Muscle layer of duodenum (tissue), 2 donors: ENCODE data around the gene CCPG1.
"Not testable (repeated sequence)": the region's sequence is repeated elsewhere in the genome, so short reads cannot be mapped to it uniquely, and the experiment has no call there.

Source experiments
- H3K27ac ChIP-seq: one replicate; pipeline ENCODE4 v1.7.0; 2013; ENCODE audit warnings: mild to moderate bottlenecking, low read length
- H3K27me3 ChIP-seq: one replicate; pipeline ENCODE4 v1.7.0; 2013; ENCODE audit warnings: low read depth, mild to moderate bottlenecking, control low read depth, low read length
- H3K36me3 ChIP-seq, 2 donors: one replicate each; pipeline ENCODE4 v1.7.0; 2013; ENCODE audit warnings: low read length in 2 of 2, control low read depth in 1 of 2, mild to moderate bottlenecking in 1 of 2; ENCODE audit not compliant: insufficient read depth in 2 of 2, control insufficient read depth in 1 of 2
- H3K4me1 ChIP-seq, 2 donors: one replicate each; pipeline ENCODE4 v1.7.0; 2013; ENCODE audit warnings: low read length in 2 of 2, mild to moderate bottlenecking in 2 of 2, control low read depth in 1 of 2, moderate library complexity in 1 of 2; ENCODE audit not compliant: insufficient read depth in 2 of 2, control insufficient read depth in 1 of 2
- H3K4me3 ChIP-seq, 2 donors: one replicate each; pipeline ENCODE4 v1.7.0; 2013; ENCODE audit warnings: low read length in 2 of 2, low read depth in 1 of 2, mild to moderate bottlenecking in 1 of 2
- H3K9me3 ChIP-seq, 2 donors: one replicate each; pipeline ENCODE4 v1.7.0; 2013; ENCODE audit warnings: low read length in 2 of 2, control low read depth in 1 of 2, mild to moderate bottlenecking in 1 of 2; ENCODE audit not compliant: control insufficient read depth in 1 of 2
- donor health status: healthy.

Gene CCPG1, protein sequence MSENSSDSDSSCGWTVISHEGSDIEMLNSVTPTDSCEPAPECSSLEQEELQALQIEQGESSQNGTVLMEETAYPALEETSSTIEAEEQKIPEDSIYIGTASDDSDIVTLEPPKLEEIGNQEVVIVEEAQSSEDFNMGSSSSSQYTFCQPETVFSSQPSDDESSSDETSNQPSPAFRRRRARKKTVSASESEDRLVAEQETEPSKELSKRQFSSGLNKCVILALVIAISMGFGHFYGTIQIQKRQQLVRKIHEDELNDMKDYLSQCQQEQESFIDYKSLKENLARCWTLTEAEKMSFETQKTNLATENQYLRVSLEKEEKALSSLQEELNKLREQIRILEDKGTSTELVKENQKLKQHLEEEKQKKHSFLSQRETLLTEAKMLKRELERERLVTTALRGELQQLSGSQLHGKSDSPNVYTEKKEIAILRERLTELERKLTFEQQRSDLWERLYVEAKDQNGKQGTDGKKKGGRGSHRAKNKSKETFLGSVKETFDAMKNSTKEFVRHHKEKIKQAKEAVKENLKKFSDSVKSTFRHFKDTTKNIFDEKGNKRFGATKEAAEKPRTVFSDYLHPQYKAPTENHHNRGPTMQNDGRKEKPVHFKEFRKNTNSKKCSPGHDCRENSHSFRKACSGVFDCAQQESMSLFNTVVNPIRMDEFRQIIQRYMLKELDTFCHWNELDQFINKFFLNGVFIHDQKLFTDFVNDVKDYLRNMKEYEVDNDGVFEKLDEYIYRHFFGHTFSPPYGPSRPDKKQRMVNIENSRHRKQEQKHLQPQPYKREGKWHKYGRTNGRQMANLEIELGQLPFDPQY

DNA sequence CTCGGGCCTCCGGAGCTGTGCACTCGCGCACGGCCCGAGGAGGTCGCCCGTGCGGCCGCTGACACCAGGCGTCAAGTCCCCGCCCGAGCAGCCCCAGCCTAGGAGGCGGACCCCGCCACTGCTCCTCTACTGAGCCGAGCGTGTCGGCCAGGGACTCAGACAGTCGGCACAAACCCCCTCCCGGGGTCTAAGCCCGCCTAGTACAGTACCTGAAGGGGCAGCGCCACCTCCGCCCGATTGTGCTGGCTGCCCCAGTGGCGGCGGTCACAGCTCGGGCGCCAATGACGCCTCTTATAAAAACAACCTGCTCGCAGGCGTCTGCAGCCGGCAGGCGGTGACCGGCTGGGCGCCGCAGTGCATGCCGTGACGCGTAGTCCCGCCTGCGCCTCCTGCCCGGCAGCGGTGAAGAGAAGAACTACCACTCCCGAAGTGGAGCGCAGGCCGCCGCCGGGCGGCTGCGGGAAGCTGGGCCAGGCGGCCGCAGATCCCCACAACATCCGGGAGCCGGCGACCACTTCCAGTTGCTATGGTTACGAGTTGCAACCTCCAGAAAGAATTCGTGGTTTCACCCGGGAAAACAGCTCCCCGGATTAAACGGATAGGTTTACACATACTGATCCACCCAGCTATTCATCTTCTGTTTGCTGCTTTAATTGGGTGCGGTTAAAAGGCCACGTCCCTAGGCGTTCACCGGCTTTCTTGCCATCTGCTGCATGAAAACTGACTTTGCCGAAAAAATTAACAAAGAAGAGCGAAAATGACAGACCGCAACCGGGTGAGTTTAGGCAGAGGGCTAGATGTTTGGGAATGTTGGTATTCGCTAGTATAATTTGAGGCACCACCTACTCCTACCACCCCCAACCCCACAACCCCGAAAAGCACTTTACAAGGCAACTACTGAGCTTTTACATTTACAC lies at the start of gene CCPG1, which contains the start of gene PIERCE2:
Gene CCPG1 (minus strand): TSS at position 348 of the 917 bp plus-strand sequence. CDS start 18,935 bp downstream, outside the sequence.
Gene PIERCE2 (plus strand): TSS at position 484 of the 917 bp plus-strand sequence. CDS start 274 bp downstream, at position 758.
- H3K9me3 ChIP-seq, result no peaks in the 10 kb centered on the region
- peak within 1 kb of the TSS; percentile 89 to 98 for H3K4me3 ChIP-seq
- H3K36me3 ChIP-seq, result no peaks in the 10 kb centered on the region
- H3K4me1 ChIP-seq, result peaks cover 0 to 13% of the 10 kb centered on the region in 2 donors
- no peaks in the 10 kb centered on the region for H3K27me3 ChIP-seq
- H3K27ac ChIP-seq, result peak within 1 kb of the TSS; percentile 80

DNA sequence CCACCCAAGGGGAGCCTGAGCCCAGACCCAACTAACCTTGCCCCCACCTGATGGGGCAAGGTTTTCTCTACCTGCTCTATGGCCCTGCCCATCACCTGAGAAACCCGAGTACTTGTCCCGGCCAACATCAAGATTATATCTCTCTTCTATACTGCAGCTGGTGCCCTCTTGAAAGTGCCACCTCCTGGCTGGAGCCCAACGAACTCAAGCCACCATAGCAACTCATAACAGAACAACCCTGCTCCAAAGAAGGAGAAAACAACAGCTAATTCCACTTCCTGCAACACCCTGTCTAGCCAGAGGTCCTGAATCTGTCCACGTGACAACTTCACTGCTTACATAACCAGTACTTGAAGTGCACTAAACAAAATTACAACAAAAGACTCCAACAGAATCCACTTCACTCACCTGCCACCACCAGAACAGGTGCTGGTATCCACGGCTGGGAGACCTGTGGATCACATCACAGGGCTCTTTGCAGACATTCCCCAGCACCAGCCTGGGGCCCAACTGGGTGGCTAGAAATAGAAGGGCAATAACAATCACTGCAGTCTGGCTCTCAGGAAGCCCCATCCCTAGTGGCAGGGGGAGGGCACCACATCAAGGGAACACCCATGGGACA lies 49.4 kb upstream of the CCPG1 start:
- Histone ChIP-seq H3K4me3 (no peak overlapping the region), H3K27ac (no peak overlapping the region), H3K4me1 (no peaks in the 10 kb centered on the region), H3K27me3 (no peaks in the 10 kb centered on the region), H3K9me3 (no peaks in the 10 kb centered on the region), H3K36me3 (no peaks in the 10 kb centered on the region)

DNA sequence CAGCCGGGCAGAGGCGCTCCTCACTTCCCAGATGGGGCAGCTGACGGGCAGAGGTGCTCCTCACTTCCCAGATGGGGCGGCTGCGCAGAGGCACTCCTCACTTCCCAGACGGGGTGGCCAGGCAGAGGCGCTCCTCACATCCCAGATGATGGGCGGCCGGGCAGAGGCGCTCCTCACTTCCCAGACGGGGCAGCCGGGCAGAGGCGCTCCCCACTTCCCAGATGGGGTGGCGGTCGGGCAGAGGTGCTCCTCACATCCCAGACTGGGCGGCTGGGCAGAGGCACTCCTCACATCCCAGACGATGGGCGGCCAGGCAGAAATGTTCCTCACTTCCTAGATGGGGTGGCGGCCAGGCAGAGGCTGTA lies 38.9 kb upstream of the CCPG1 start:
- not testable (repeated sequence) for H3K9me3 ChIP-seq, H3K27ac ChIP-seq, H3K27me3 ChIP-seq, H3K36me3 ChIP-seq, H3K4me1 ChIP-seq, H3K4me3 ChIP-seq

DNA sequence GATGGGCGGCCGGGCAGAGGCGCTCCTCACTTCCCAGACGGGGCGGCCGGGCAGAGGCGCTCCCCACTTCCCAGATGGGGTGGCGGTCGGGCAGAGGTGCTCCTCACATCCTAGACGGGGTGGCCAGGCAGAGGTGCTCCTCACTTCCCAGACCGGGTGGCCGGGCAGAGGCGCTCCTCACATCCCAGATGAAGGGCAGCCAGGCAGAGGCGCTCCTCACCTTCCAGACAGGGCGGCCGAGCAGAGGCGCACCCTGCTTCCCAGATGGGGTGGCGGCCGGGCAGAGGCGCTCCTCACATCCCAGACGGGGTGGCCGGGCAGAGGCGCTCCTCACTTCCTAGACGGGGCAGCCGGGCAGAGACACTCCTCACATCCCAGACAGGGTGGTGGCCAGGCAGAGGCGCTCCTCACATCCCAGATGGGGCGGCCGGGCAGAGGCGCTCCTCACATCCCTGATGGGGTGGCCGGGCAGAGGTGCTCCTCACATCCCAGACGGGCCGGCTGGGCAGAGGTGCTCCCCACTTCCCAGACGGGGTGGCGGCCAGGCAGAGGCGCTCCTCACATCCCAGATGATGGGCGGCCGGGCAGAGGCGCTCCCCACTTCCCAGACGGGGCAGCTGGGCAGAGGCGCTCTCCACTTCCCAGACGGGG lies 38.3 kb upstream of the CCPG1 start:
- H3K4me1 ChIP-seq, H3K27me3 ChIP-seq, H3K36me3 ChIP-seq, H3K27ac ChIP-seq, H3K4me3 ChIP-seq, H3K9me3 ChIP-seq: not testable (repeated sequence)

DNA sequence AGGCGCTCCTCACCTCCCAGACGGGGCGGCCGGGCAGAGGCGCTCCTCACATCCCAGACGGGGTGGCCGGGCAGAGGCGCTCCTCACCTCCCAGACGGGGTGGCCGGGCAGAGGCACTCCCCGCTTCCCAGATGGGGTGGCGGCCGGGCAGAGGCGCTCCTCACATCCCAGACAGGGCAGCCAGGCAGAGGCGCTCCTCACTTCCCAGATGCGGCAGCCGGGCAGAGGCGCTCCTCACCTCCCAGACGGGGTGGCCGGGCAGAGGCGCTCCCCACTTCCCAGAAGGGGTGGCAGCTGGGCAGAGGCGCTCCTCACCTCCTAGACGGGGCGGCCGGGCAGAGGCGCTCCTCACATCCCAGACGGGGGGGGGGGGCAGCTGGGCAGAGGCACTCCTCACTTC lies 37.8 kb upstream of the CCPG1 start:
- H3K36me3 ChIP-seq, H3K9me3 ChIP-seq: not testable (repeated sequence)

DNA sequence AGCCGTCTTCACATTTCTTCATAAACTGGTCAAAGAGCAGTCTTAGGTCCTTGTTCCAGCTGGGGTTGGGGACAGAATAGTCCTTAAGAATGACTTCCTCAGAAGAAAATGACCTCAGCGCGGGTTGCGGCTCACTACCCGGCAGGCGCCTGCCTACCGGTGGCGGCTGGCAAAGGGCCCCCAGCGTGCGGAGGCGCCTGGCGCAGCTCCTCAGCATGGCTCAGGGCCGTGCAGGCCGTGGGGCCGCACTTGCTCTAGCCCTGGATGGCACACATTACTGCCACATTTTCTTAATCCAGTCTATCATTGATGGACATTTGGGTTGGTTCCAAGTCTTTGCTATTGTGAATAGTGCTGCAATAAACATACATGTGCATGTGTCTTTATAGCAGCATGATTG lies 35.0 kb upstream of the CCPG1 start:
- H3K36me3 ChIP-seq, H3K4me1 ChIP-seq, H3K27me3 ChIP-seq, H3K9me3 ChIP-seq, H3K4me3 ChIP-seq, H3K27ac ChIP-seq: not testable (repeated sequence)

More for the DNA sequence above, 37.8 kb upstream of the CCPG1 start:
- H3K4me3 ChIP-seq, H3K27me3 ChIP-seq, H3K4me1 ChIP-seq, H3K27ac ChIP-seq: not testable (repeated sequence)

DNA sequence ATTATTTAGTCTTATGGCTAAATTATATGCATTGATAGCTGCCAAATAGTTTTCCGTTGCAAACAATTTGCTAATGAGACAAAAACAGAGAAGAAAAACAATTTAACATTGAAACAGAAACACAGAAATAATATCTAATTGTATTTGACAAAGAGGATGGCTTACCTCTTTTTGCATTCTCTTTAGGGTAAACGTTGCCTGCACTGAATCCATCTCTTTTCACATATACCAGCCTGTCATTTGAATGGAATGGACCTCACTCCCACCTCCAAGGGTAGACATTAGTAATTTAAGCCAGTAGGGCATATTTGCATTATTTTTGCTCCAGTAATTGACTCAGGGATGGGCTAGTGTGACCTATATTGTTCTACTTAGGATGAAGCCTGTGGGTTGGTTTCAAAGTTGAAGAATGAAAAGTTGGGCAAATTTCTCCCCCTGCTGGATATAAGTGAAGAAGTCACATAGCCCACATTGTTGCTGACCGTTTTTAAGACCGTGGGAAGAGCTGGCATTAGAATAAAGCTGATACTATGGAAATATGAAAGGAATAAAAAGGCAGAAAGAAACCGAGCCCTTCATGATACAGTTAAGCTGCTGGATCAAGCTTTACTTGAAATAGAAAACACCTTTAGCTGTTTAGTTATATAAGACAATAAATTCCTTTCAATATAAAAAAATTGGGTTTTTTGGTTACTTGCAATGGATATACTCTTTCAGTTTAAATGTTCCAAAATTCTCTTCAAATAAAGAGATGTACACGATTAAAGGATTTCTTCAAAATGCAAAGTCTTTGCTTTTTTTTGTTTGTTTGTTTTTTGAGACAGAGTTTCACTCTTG lies 27.0 kb upstream of the CCPG1 start:
- no peak overlapping the region for H3K4me3 ChIP-seq
- no peaks in the 10 kb centered on the region for H3K9me3 ChIP-seq
- no peaks in the 10 kb centered on the region for H3K36me3 ChIP-seq
- H3K27ac ChIP-seq, result no peak overlapping the region
- no peaks in the 10 kb centered on the region for H3K4me1 ChIP-seq
- H3K27me3 ChIP-seq, result no peaks in the 10 kb centered on the region

DNA sequence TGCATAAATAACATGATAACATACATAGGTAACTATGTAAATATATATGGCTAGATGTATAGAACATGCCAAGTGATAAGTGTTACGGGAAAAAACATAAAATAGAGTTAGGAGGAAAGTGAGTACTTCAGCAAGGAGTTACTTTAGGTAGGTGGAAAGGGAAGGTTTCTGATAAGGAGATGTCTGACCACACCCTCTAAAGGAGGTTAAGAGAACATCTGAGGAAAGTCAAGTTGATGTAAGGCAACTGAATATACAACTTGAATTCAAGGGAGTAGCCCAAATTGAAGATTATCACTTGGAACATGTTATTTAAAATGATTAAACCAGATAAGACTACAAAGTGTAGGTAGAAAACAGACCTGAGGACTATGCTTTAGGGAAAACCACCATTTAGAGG lies 13.9 kb upstream of the CCPG1 start:
- H3K27ac ChIP-seq, result no peak overlapping the region
- H3K36me3 ChIP-seq, result no peaks in the 10 kb centered on the region
- no peak overlapping the region for H3K4me3 ChIP-seq
- no peaks in the 10 kb centered on the region for H3K4me1 ChIP-seq
- H3K9me3 ChIP-seq, result no peaks in the 10 kb centered on the region
- H3K27me3 ChIP-seq, result no peaks in the 10 kb centered on the region

DNA sequence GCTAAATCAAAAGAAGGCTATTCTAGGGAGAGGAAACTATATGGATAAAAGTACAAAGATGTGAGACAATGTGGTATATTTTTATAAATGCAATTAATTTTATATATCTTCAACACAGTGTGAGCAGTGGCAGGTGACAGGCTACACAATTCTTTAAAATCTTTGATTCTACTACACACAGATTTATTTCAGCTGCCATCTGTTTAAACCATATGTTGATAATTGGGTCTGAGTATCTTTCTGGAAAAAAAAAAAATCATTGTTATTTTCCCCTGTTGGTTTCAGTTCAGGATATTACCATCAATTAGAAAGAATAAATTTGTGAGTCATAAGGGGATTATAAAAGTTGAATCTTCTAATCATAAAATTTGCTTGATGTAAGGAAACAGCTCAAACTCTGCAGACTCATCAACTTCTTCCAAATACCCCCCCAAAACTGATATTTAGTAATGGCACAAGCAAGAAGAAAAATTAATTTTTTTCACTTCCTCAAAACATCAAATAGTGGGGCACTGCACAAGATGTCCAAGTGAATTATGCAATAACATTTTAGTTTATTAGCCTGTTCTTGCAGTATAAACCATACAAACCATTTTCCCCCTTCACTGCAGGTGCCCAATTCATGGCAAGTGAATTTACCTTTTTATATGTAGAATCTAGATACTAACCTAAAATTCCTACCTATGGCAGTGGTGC lies 12.2 kb upstream of the CCPG1 start:
- Histone ChIP-seq H3K4me3 (no peak overlapping the region), H3K36me3 (no peaks in the 10 kb centered on the region), H3K27ac (no peak overlapping the region), H3K9me3 (no peaks in the 10 kb centered on the region), H3K27me3 (no peaks in the 10 kb centered on the region), H3K4me1 (no peaks in the 10 kb centered on the region)
